OCI-LY1 (cell line): ENCODE measurements around the gene FANCI.

Experiments
- CTCF ChIP-seq: fragments of 200-600 bp; sonication (generic), shearing (Covaris generic); IDR thresholded peaks from 2 replicates; pipeline ENCODE4 v1.5.1; 2017; ENCODE audit warnings: mild to moderate bottlenecking, antibody characterized with exemption, low read length, moderate library complexity, mixed read lengths
- EZH2 ChIP-seq: fragments of 200-600 bp; sonication (generic), shearing (Covaris generic); IDR thresholded peaks from 2 replicates; pipeline ENCODE4 v1.8.0; 2017; ENCODE audit warnings: borderline replicate concordance, mixed run types, mild to moderate bottlenecking, antibody characterized with exemption, low read length, moderate library complexity, mixed read lengths

DNA sequence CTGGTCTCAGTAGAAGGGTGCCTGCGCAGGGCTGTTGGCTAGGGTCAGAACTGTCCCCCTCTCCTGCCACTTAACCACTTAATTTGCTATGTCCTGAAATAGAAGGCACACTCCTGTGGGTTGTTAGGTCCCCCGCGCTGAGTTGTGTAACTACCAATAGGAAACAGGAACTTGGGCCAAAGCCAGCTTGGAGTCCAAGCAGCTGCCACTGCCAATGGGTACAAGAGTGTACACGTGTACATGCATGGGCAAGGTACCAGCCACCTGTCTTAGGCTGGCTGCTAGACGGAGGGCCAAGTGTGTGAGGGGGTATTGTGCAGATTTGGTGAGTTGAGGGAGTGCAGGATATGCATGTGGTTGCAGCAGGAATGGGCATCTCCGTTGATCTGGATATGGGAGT is 120.6 kb downstream of the FANCI start:
- TF ChIP-seq EZH2 (no peak), CTCF (no peak)
